K562 (cell line): Measurements from ENCODE around the gene LAIR2. TPM values are rescaled to one million over a fixed set of nuclear protein-coding genes. Genes with fewer than 3 reads are reported as not detected.

Experiments used
- CCNT2 ChIP-seq: IDR thresholded peaks from 2 replicates; pipeline ENCODE4 v1.6.1; 2011; ENCODE audit warnings: borderline replicate concordance, low read depth, mild to moderate bottlenecking, moderate library complexity, mixed read lengths, low read length; ENCODE audit not compliant: insufficient read length; ENCODE audit errors: extremely low read depth
- CREM ChIP-seq: IDR thresholded peaks from 2 replicates; pipeline ENCODE4 v1.6.1; 2014; ENCODE audit warnings: antibody characterized with exemption, low read depth
- FOXJ2 ChIP-seq: fragments of 200-800 bp; sonication (Bioruptor generic); IDR thresholded peaks from 2 replicates; pipeline ENCODE4 v1.6.1; 2016; ENCODE audit warnings: missing genetic modification characterization, missing compliant biosample characterization
- GATA2 ChIP-seq: sonication (generic); formaldehyde crosslinking; IDR thresholded peaks from 2 replicates; pipeline ENCODE4 v1.4.0; 2020; ENCODE audit warnings: mild to moderate bottlenecking, missing genetic modification reagents
- GATAD2B ChIP-seq: fragments of 450-650 bp; IDR thresholded peaks from 2 replicates; pipeline ENCODE4 v1.6.1; 2017; ENCODE audit warnings: mild to moderate bottlenecking, borderline replicate concordance
- KLF13 ChIP-seq: fragments of 450-650 bp; IDR thresholded peaks from 2 replicates; pipeline ENCODE4 v1.6.1; 2016; ENCODE audit warnings: missing genetic modification characterization, low read depth, mild to moderate bottlenecking, missing compliant biosample characterization, moderate library complexity, borderline replicate concordance
- MAFG ChIP-seq: fragments of 450-650 bp; conservative IDR thresholded peaks from 2 replicates; pipeline ENCODE4 v1.6.1; 2016; ENCODE audit warnings: missing genetic modification characterization, missing compliant biosample characterization
- MCM7 ChIP-seq, 2 experiments: fragments of 450-650 bp; IDR thresholded peaks; 2 replicates each; pipeline ENCODE4 v1.6.1; 2016 to 2018
- NRF1 ChIP-seq, 2 experiments: fragments of 450-650 bp; IDR thresholded peaks in 1 of 2; conservative IDR thresholded peaks in 1 of 2; 2 replicates each; pipeline ENCODE4 v1.6.1; 2014; ENCODE audit warnings: mild to moderate bottlenecking in 2 of 2
- POLR3G ChIP-seq: IDR thresholded peaks from 2 replicates; pipeline ENCODE4 v1.6.1; 2011; ENCODE audit not compliant: insufficient read length, insufficient replicate concordance; ENCODE audit errors: extremely low read depth
- SNIP1 ChIP-seq: fragments of 450-650 bp; IDR thresholded peaks from 2 replicates; pipeline ENCODE4 v1.7.1; 2017; ENCODE audit warnings: low read depth, mild to moderate bottlenecking
- SRSF3 ChIP-seq: fragments of 200-400 bp; formaldehyde crosslinking; IDR thresholded peaks from 2 replicates; pipeline ENCODE4 v1.6.1; 2016; ENCODE audit warnings: mild to moderate bottlenecking, low read length, moderate library complexity; ENCODE audit not compliant: insufficient read depth
- TBL1XR1 ChIP-seq, 2 experiments: IDR thresholded peaks; 2 replicates each; pipeline ENCODE4 v1.6.1; 2012; ENCODE audit warnings: improper control_type of control experiment in 2 of 2, low read length in 2 of 2, mild to moderate bottlenecking in 1 of 2
- polyA plus RNA-seq, 8 experiments: library from polyadenylated mRNA; depleted of rRNA in 4 of 8; stranded (reverse) in 5 of 8; unstranded in 3 of 8; fragments of >200 nt; fragmentation: Nextera tagmentation in 2 of 8; fragmentation: Illumina TruSeq in 1 of 8; extraction: Ambion mirVana in 2 of 8; extraction: Trizol in 1 of 8; gene quantifications; 2 replicates each; pipeline versions ENCODE4 v1.2.1 to v1.2.3, GENCODE V29; 2011 to 2014; ENCODE audit warnings: inconsistent platforms in 1 of 8, missing spikeins in 1 of 8
- total RNA-seq, 7 experiments: library from RNA; depleted of rRNA in 6 of 7; stranded (reverse); fragments of >200 nt in 6 of 7; fragmentation: Illumina TruSeq in 2 of 7; extraction: Trizol in 2 of 7; gene quantifications; 2 replicates each; pipeline versions ENCODE4 v1.2.1 to v1.2.3, GENCODE V29; 2011 to 2021; ENCODE audit warnings: low replicate concordance in 1 of 7
- TF ChIP-seq, protein P1 (sequence below): sonication (generic); formaldehyde crosslinking; IDR thresholded peaks from 2 replicates; pipeline ENCODE4 v1.8.0; 2023; ENCODE audit warnings: mild to moderate bottlenecking, missing genetic modification reagents
- TF ChIP-seq, protein P2 (sequence below): fragments of 450-650 bp; formaldehyde crosslinking; IDR thresholded peaks from 2 replicates; pipeline ENCODE4 v1.4.0; 2020; ENCODE audit warnings: mild to moderate bottlenecking, moderate library complexity
- TF ChIP-seq, protein P3 (sequence below): fragments of 250-450 bp; sonication (Bioruptor Pico); IDR thresholded peaks from 2 replicates; pipeline ENCODE4 v1.4.0; 2020; ENCODE audit warnings: mild to moderate bottlenecking
- TF ChIP-seq, protein P4 (sequence below): fragments of 450-650 bp; IDR thresholded peaks from 2 replicates; pipeline ENCODE4 v1.6.1; 2014; ENCODE audit warnings: low read depth, mild to moderate bottlenecking, moderate library complexity, borderline replicate concordance
- TF ChIP-seq, protein P5 (sequence below): fragments of 250-450 bp; sonication (Bioruptor Pico); IDR thresholded peaks from 2 replicates; pipeline ENCODE4 v1.5.0; 2021; ENCODE audit warnings: mild to moderate bottlenecking, borderline replicate concordance
- TF ChIP-seq, protein P6 (sequence below): fragments of 450-650 bp; IDR thresholded peaks from 2 replicates; pipeline ENCODE4 v1.7.0; 2016; ENCODE audit warnings: borderline replicate concordance

LAIR2 gene
- total and polyA plus RNA-seq, 9 of the 15 experiments (the other 6 are each of a cell fraction or from before 2014, with no cell fraction given): not detected

DNA sequence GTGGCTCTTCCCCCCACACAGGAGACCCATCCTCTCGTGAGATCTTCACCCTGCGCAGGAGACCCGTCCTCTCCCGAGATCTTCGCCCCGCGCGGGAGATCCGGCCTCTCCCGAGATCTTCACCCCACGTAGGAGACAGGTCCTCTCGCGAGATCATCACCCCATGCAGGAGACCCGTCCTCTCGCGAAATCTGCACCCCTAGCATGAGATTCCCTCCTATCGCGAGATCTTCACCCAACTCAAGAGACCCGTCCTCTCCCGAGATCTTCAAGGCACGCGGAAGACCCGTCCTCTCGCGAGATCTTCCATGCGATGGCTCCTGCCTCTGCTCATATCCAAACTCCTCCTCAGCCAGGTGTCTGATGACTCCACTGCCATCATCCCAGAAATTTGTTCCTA, 24.3 kb downstream of the LAIR2 start (continued):
- TF ChIP-seq SRSF3: no peak
- TF ChIP-seq KLF13: no peak
- TF ChIP-seq, protein P1, sequence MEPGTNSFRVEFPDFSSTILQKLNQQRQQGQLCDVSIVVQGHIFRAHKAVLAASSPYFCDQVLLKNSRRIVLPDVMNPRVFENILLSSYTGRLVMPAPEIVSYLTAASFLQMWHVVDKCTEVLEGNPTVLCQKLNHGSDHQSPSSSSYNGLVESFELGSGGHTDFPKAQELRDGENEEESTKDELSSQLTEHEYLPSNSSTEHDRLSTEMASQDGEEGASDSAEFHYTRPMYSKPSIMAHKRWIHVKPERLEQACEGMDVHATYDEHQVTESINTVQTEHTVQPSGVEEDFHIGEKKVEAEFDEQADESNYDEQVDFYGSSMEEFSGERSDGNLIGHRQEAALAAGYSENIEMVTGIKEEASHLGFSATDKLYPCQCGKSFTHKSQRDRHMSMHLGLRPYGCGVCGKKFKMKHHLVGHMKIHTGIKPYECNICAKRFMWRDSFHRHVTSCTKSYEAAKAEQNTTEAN (CRISPR knock-in tag): no peak
- TF ChIP-seq, protein P2, sequence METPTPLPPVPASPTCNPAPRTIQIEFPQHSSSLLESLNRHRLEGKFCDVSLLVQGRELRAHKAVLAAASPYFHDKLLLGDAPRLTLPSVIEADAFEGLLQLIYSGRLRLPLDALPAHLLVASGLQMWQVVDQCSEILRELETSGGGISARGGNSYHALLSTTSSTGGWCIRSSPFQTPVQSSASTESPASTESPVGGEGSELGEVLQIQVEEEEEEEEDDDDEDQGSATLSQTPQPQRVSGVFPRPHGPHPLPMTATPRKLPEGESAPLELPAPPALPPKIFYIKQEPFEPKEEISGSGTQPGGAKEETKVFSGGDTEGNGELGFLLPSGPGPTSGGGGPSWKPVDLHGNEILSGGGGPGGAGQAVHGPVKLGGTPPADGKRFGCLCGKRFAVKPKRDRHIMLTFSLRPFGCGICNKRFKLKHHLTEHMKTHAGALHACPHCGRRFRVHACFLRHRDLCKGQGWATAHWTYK (CRISPR knock-in tag): no peak
- no peak for TF ChIP-seq SNIP1
- TF ChIP-seq GATAD2B: no peak
- 0 out of 2 replicates have a peak, but pooled peaks have one; percentile 12 for TF ChIP-seq CREM
- TF ChIP-seq, protein P3, sequence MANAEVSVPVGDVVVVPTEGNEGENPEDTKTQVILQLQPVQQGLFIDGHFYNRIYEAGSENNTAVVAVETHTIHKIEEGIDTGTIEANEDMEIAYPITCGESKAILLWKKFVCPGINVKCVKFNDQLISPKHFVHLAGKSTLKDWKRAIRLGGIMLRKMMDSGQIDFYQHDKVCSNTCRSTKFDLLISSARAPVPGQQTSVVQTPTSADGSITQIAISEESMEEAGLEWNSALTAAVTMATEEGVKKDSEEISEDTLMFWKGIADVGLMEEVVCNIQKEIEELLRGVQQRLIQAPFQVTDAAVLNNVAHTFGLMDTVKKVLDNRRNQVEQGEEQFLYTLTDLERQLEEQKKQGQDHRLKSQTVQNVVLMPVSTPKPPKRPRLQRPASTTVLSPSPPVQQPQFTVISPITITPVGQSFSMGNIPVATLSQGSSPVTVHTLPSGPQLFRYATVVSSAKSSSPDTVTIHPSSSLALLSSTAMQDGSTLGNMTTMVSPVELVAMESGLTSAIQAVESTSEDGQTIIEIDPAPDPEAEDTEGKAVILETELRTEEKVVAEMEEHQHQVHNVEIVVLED (CRISPR knock-in tag): no peak
- no peak for TF ChIP-seq MCM7 (IDR thresholded peaks at IDR 0.05)
- peak; percentile 82 to 85 for TF ChIP-seq NRF1 (conservative IDR thresholded peaks at IDR 0.05 in 1 of 2, IDR thresholded peaks at IDR 0.05 in 1 of 2)
- TF ChIP-seq POLR3G: no peak
- no peak for TF ChIP-seq CCNT2
- TF ChIP-seq, protein P4, sequence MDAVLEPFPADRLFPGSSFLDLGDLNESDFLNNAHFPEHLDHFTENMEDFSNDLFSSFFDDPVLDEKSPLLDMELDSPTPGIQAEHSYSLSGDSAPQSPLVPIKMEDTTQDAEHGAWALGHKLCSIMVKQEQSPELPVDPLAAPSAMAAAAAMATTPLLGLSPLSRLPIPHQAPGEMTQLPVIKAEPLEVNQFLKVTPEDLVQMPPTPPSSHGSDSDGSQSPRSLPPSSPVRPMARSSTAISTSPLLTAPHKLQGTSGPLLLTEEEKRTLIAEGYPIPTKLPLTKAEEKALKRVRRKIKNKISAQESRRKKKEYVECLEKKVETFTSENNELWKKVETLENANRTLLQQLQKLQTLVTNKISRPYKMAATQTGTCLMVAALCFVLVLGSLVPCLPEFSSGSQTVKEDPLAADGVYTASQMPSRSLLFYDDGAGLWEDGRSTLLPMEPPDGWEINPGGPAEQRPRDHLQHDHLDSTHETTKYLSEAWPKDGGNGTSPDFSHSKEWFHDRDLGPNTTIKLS: peak; percentile 83
- TF ChIP-seq, protein P5, sequence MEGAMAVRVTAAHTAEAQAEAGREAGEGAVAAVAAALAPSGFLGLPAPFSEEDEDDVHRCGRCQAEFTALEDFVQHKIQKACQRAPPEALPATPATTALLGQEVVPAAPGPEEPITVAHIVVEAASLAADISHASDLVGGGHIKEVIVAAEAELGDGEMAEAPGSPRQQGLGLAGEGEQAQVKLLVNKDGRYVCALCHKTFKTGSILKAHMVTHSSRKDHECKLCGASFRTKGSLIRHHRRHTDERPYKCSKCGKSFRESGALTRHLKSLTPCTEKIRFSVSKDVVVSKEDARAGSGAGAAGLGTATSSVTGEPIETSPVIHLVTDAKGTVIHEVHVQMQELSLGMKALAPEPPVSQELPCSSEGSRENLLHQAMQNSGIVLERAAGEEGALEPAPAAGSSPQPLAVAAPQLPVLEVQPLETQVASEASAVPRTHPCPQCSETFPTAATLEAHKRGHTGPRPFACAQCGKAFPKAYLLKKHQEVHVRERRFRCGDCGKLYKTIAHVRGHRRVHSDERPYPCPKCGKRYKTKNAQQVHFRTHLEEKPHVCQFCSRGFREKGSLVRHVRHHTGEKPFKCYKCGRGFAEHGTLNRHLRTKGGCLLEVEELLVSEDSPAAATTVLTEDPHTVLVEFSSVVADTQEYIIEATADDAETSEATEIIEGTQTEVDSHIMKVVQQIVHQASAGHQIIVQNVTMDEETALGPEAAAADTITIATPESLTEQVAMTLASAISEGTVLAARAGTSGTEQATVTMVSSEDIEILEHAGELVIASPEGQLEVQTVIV (CRISPR knock-in tag): no peak
- TF ChIP-seq GATA2 (CRISPR knock-in tag): no peak
- no peak for TF ChIP-seq FOXJ2
- TF ChIP-seq, protein P6, sequence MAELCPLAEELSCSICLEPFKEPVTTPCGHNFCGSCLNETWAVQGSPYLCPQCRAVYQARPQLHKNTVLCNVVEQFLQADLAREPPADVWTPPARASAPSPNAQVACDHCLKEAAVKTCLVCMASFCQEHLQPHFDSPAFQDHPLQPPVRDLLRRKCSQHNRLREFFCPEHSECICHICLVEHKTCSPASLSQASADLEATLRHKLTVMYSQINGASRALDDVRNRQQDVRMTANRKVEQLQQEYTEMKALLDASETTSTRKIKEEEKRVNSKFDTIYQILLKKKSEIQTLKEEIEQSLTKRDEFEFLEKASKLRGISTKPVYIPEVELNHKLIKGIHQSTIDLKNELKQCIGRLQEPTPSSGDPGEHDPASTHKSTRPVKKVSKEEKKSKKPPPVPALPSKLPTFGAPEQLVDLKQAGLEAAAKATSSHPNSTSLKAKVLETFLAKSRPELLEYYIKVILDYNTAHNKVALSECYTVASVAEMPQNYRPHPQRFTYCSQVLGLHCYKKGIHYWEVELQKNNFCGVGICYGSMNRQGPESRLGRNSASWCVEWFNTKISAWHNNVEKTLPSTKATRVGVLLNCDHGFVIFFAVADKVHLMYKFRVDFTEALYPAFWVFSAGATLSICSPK: no peak
- TF ChIP-seq TBL1XR1 (IDR thresholded peaks at IDR 0.05; ENCODE audit: low read length in 2 of 2): no peak
- TF ChIP-seq MAFG (tag): no peak
